Suprapubic skin (tissue), 3 donors: Measurements from ENCODE around the gene FYN.
"Not testable (repeated sequence)": the region's sequence is repeated elsewhere in the genome, so short reads cannot be mapped to it uniquely, and the experiment has no call there.

Experiments
- POLR2A ChIP-seq, 2 donors: fragments of 450-650 bp; IDR thresholded peaks; one replicate each; pipeline ENCODE4 v1.6.1; 2017; ENCODE audit warnings: antibody characterized with exemption in 2 of 2, mild to moderate bottlenecking in 2 of 2, moderate library complexity in 2 of 2
- TF ChIP-seq, protein P1 (sequence below), 2 donors: fragments of 200-600 bp in 1 of 2; fragments of 450-650 bp in 1 of 2; sonication (generic) in 1 of 2; IDR thresholded peaks; one replicate each; pipeline ENCODE4 v1.5.1; 2016 to 2019; ENCODE audit warnings: antibody characterized with exemption in 2 of 2, mild to moderate bottlenecking in 1 of 2, moderate library complexity in 1 of 2

DNA sequence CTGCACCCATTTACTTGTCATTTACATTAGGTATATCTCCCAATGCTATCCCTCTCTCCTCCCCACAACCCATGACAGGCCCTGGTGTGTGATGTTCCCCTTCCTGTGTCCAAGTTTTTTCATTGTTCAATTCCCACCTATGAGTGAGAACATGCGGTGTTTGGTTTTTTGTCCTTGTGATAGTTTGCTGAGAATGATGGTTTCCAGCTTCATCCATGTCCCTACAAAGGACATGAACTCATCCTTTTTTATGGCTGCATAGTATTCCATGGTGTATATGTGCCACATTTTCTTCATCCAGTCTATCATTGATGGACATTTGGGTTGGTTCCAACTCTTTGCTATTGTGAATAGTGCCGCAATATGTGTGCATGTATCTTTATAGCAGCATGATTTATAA is 87.1 kb downstream of the FYN start:
- TF ChIP-seq, protein P1, sequence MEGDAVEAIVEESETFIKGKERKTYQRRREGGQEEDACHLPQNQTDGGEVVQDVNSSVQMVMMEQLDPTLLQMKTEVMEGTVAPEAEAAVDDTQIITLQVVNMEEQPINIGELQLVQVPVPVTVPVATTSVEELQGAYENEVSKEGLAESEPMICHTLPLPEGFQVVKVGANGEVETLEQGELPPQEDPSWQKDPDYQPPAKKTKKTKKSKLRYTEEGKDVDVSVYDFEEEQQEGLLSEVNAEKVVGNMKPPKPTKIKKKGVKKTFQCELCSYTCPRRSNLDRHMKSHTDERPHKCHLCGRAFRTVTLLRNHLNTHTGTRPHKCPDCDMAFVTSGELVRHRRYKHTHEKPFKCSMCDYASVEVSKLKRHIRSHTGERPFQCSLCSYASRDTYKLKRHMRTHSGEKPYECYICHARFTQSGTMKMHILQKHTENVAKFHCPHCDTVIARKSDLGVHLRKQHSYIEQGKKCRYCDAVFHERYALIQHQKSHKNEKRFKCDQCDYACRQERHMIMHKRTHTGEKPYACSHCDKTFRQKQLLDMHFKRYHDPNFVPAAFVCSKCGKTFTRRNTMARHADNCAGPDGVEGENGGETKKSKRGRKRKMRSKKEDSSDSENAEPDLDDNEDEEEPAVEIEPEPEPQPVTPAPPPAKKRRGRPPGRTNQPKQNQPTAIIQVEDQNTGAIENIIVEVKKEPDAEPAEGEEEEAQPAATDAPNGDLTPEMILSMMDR (IDR thresholded peaks at IDR 0.05) = not testable (repeated sequence)
- TF ChIP-seq POLR2A (IDR thresholded peaks at IDR 0.05) = not testable (repeated sequence)
